Neural cell (in vitro differentiated cells): ENCODE measurements around the gene SLC12A4.

Source experiments
- CTCF ChIP-seq: fragments of 450-650 bp; IDR thresholded peaks from 2 replicates; pipeline ENCODE4 v1.5.1; 2014; ENCODE audit warnings: antibody characterized with exemption, mild to moderate bottlenecking, moderate library complexity; ENCODE audit not compliant: poor library complexity, severe bottlenecking
- EP300 ChIP-seq: fragments of 450-650 bp; conservative IDR thresholded peaks from 2 replicates; pipeline ENCODE4 v1.6.1; 2014; ENCODE audit warnings: antibody characterized with exemption, mild to moderate bottlenecking, moderate library complexity; ENCODE audit not compliant: poor library complexity, severe bottlenecking
- TAF1 ChIP-seq: IDR thresholded peaks from 2 replicates; pipeline ENCODE4 v1.6.1; 2012; ENCODE audit warnings: low read depth

- TF ChIP-seq CTCF: no peak
- TF ChIP-seq EP300: no peak
- TF ChIP-seq TAF1: no peak
These were observed 25.8 kb downstream of the SLC12A4 start for GRCh38 chr16:67942510-67943255.
